ENCODE measurements around the gene TFF2.

The TFF2 gene

GRCh38 chr21:42302794-42303193, 48.0 kb downstream of the TFF2 start:
- DNase-seq, result no peak

- no peak for DNase-seq
These were observed 48.6 kb downstream of the TFF2 start for GRCh38 chr21:42302076-42302650.

GRCh38 chr21:42301371-42302075, 49.3 kb downstream of the TFF2 start:
- DNase-seq, result no peak

- DNase-seq, result no peak
These were observed 49.8 kb downstream of the TFF2 start for GRCh38 chr21:42300956-42301355.

- no peak for DNase-seq
These were observed 50.7 kb downstream of the TFF2 start for GRCh38 chr21:42300045-42300583.

GRCh38 chr21:42299324-42300044, 51.3 kb downstream of the TFF2 start:
- peak; percentile 50 for DNase-seq

GRCh38 chr21:42298657-42299056, 52.1 kb downstream of the TFF2 start:
- DNase-seq, result no peak

- DNase-seq, result no peak
These were observed 52.6 kb downstream of the TFF2 start for GRCh38 chr21:42298237-42298636.

- DNase-seq, result no peak
These were observed 53.4 kb downstream of the TFF2 start for GRCh38 chr21:42297377-42297776.

GRCh38 chr21:42296501-42296900, 54.3 kb downstream of the TFF2 start:
- no peak for DNase-seq
